Fibroblast of peridontal ligament (primary cell): ENCODE results near the gene SH2D7.

ENCODE experiments used
- DNase-seq: peaks from one replicate; pipeline ENCODE4 v3.0.0-alpha.2; 2010; ENCODE audit errors: extremely low read depth

Gene SH2D7

GRCh38 chr15:78077871-78078210 lies 14.5 kb upstream of the SH2D7 start:
- DNase-seq, result no peak

- DNase-seq, result no peak
These were observed 12.9 kb upstream of the SH2D7 start for GRCh38 chr15:78079298-78080087.

GRCh38 chr15:78080088-78080460 lies 12.3 kb upstream of the SH2D7 start:
- DNase-seq, result no peak

GRCh38 chr15:78082106-78082742 lies 10.1 kb upstream of the SH2D7 start:
- DNase-seq, result peak; percentile 36

- DNase-seq, result no peak
These were observed 9.6 kb upstream of the SH2D7 start for GRCh38 chr15:78082743-78083110.

GRCh38 chr15:78083186-78083585 lies 9.2 kb upstream of the SH2D7 start:
- DNase-seq, result no peak

- DNase-seq, result no peak
These were observed 8.5 kb upstream of the SH2D7 start for GRCh38 chr15:78083687-78084448.

GRCh38 chr15:78084449-78084750 lies 8.0 kb upstream of the SH2D7 start:
- no peak for DNase-seq

GRCh38 chr15:78085928-78086327 lies 6.4 kb upstream of the SH2D7 start:
- peak; percentile 95 for DNase-seq

GRCh38 chr15:78087951-78088772 lies 4.2 kb upstream of the SH2D7 start:
- DNase-seq, result no peak

GRCh38 chr15:78088773-78089080 lies 3.6 kb upstream of the SH2D7 start:
- no peak for DNase-seq

- DNase-seq, result peak; percentile 40
These were observed 1.8 kb upstream of the SH2D7 start for GRCh38 chr15:78090422-78091063.

GRCh38 chr15:78093242-78094020 lies 1.1 kb downstream of the SH2D7 start:
- DNase-seq, result peak; percentile 89

- DNase-seq, result no peak
These were observed 5.3 kb downstream of the SH2D7 start for GRCh38 chr15:78097667-78098066.

GRCh38 chr15:78098131-78098755 lies 5.9 kb downstream of the SH2D7 start:
- DNase-seq, result no peak

GRCh38 chr15:78100886-78101285 lies 8.5 kb downstream of the SH2D7 start:
- no peak for DNase-seq

- no peak for DNase-seq
These were observed 9.2 kb downstream of the SH2D7 start for GRCh38 chr15:78101423-78102105.

- DNase-seq, result no peak
These were observed 9.8 kb downstream of the SH2D7 start for GRCh38 chr15:78102211-78102610.

- no peak for DNase-seq
These were observed 10.4 kb downstream of the SH2D7 start for GRCh38 chr15:78102741-78103140.
